BE2C (cell line): ENCODE results near the gene OR10A6.

Source experiments
- DNase-seq: peaks from one replicate; pipeline ENCODE4 v3.0.0-alpha.2; 2020
- H3K27me3 ChIP-seq: fragments of 250-450 bp; sonication (Bioruptor Pico); 2 replicates; pipeline ENCODE4 v1.5.1; 2020; ENCODE audit warnings: mild to moderate bottlenecking
- H3K36me3 ChIP-seq: fragments of 250-450 bp; sonication (Bioruptor Pico); 2 replicates; pipeline ENCODE4 v1.5.1; 2020; ENCODE audit warnings: mild to moderate bottlenecking
- H3K4me1 ChIP-seq: fragments of 250-450 bp; sonication (Bioruptor Pico); 2 replicates; pipeline ENCODE4 v1.5.1; 2020
- H3K4me3 ChIP-seq: 2 replicates; pipeline ENCODE4 v1.5.1; 2011; ENCODE audit warnings: low read depth, low read length
- H3K9me3 ChIP-seq: fragments of 250-450 bp; sonication (Bioruptor Pico); 2 replicates; pipeline ENCODE4 v1.5.1; 2020
- CTCF ChIP-seq: IDR thresholded peaks from 2 replicates; pipeline ENCODE4 v1.5.1; 2012; ENCODE audit warnings: mild to moderate bottlenecking, low read depth, low read length

OR10A6 gene

GRCh38 chr11:7936615-7937014 lies 5.5 kb upstream of the OR10A6 start:
- TF ChIP-seq CTCF = no peak
- no peaks in the 10 kb centered on the region for H3K9me3 ChIP-seq
- H3K4me3 ChIP-seq = no peak overlapping the region
- no peaks in the 10 kb centered on the region for H3K36me3 ChIP-seq
- H3K27me3 ChIP-seq = no peaks in the 10 kb centered on the region; the same call in 1 of the 2 replicates
- no peak for DNase-seq
- no peaks in the 10 kb centered on the region for H3K4me1 ChIP-seq

GRCh38 chr11:7927635-7928034 lies 3.4 kb downstream of the OR10A6 start:
- no peaks in the 10 kb centered on the region for H3K9me3 ChIP-seq
- H3K4me1 ChIP-seq = no peaks in the 10 kb centered on the region
- no peak overlapping the region for H3K4me3 ChIP-seq
- no peaks in the 10 kb centered on the region for H3K27me3 ChIP-seq
- TF ChIP-seq CTCF = no peak
- DNase-seq = no peak
- no peaks in the 10 kb centered on the region for H3K36me3 ChIP-seq

- no peaks in the 10 kb centered on the region for H3K4me1 ChIP-seq
- no peak for TF ChIP-seq CTCF
- no peaks in the 10 kb centered on the region for H3K9me3 ChIP-seq
- no peak overlapping the region for H3K4me3 ChIP-seq
- H3K36me3 ChIP-seq = no peaks in the 10 kb centered on the region
- H3K27me3 ChIP-seq = no peaks in the 10 kb centered on the region
- no peak for DNase-seq
Measured at GRCh38 chr11:7924536-7924935, 6.5 kb downstream of the OR10A6 start.

- TF ChIP-seq CTCF = no peak
- Histone ChIP-seq H3K27me3 (no peaks in the 10 kb centered on the region), H3K9me3 (no peaks in the 10 kb centered on the region), H3K4me3 (no peak overlapping the region), H3K36me3 (no peaks in the 10 kb centered on the region), H3K4me1 (no peaks in the 10 kb centered on the region)
- no peak for DNase-seq
Measured at GRCh38 chr11:7918141-7918540, 12.9 kb downstream of the OR10A6 start.

GRCh38 chr11:7911011-7911410 lies 20.1 kb downstream of the OR10A6 start:
- Histone ChIP-seq H3K9me3 (no peaks in the 10 kb centered on the region), H3K4me1 (no peaks in the 10 kb centered on the region), H3K27me3 (0 out of 2 replicates have a peak, but pooled peaks cover 4% of the 10 kb centered on the region), H3K4me3 (no peak overlapping the region), H3K36me3 (no peaks in the 10 kb centered on the region)
- TF ChIP-seq CTCF = no peak
- no peak for DNase-seq

- Histone ChIP-seq H3K4me3 (no peak overlapping the region), H3K27me3 (0 out of 2 replicates have a peak, but pooled peaks cover 6% of the 10 kb centered on the region), H3K9me3 (no peaks in the 10 kb centered on the region), H3K36me3 (no peaks in the 10 kb centered on the region), H3K4me1 (no peaks in the 10 kb centered on the region)
- DNase-seq = no peak
- no peak for TF ChIP-seq CTCF
Measured at GRCh38 chr11:7910286-7910788, 20.7 kb downstream of the OR10A6 start.
